ENCODE results near the gene EEF2K. TPM values are rescaled to one million over a fixed set of nuclear protein-coding genes. Genes with fewer than 3 reads are reported as not detected.
"Not testable (repeated sequence)": the region's sequence is repeated elsewhere in the genome, so short reads cannot be mapped to it uniquely, and the experiment has no call there.

EEF2K gene
- total RNA-seq, 2 experiments from 2014 or later = 23.0 to 24.1 TPM

DNA sequence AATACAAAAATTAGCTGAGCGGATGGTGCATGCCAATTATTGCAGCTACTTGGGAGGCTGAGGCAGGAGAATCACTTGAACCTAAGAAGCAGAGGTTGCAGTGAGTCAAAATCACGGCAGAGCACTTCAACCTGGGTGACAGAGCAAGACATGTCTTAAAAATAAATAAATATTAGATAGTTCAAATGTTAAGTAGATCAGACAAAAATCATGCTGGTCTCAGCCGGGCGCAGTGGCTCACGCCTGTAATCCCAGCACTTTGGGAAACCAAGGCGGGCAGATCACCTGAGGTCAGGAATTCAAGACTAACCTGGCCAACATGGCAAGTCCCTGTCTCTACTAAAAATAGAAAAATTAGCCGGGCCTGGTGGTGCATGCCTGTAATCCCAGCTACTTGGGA lies 95.3 kb downstream of the EEF2K start:
- H3K27me3 Mint-ChIP-seq; H3K27ac Mint-ChIP-seq; DNase-seq; H3K9me3 Mint-ChIP-seq; intact Hi-C loops (cut with micrococcal nuclease); H3K4me3 Mint-ChIP-seq: not testable (repeated sequence)
- CTCF ChIA-PET = interaction anchor here (1.4 to 3.8 kb wide), 3 partner anchors 52 to 106 kb away, joined by 3 to 41 read pairs (median 29); partner anchors contain the start of gene EEF2K
- Mint-ChIP-seq H3K4me1 (ENCODE audit: low read depth) (peaks cover 39% of the 10 kb centered on the region), H3K36me3 (peaks cover 46% of the 10 kb centered on the region)
- POLR2A ChIA-PET = interaction anchor here (5.9 kb wide), 1 partner anchor 94 kb away, joined by 28 read pairs; the partner anchor contains the start of gene EEF2K

DNA sequence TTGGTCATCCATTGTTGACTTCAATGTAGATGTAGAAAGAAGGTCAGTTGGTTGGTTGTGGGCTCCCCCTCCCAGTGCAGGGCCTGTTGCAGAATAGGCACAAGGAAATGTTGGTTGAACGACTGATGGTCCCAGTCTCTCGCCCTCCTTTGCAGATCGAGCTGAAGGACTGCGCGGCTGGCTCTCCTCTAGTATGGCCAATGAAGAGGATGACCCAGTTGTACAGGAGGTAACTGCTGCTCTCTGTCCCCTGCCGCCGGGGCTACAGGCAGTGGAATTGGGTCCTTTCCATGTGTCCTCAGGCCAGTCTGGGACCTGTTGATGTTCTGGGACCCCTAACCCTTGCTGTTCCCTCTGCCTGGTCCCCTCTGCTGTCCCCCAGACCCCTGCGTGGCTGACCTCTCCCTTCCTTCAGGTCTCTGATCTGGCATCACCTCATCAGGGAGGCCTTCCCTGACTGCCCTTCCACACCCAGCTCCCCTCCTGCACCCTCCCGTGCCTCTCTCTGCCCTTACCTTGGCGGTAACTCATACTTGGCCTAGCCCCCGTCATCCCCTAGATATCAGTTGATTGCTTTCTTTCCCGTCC lies 96.8 kb downstream of the EEF2K start:
- H3K27ac Mint-ChIP-seq = no peak overlapping the region
- no peak for DNase-seq
- CTCF ChIA-PET = no interaction called here
- H3K4me1 Mint-ChIP-seq (ENCODE audit: low read depth) = peaks cover 38% of the 10 kb centered on the region
- H3K9me3 Mint-ChIP-seq = no peaks in the 10 kb centered on the region
- H3K36me3 Mint-ChIP-seq = peaks cover 44% of the 10 kb centered on the region
- peaks cover 1% of the 10 kb centered on the region for H3K27me3 Mint-ChIP-seq
- H3K4me3 Mint-ChIP-seq = no peak overlapping the region
- intact Hi-C loops (cut with micrococcal nuclease) = no loop called here
- POLR2A ChIA-PET = no interaction called here

DNA sequence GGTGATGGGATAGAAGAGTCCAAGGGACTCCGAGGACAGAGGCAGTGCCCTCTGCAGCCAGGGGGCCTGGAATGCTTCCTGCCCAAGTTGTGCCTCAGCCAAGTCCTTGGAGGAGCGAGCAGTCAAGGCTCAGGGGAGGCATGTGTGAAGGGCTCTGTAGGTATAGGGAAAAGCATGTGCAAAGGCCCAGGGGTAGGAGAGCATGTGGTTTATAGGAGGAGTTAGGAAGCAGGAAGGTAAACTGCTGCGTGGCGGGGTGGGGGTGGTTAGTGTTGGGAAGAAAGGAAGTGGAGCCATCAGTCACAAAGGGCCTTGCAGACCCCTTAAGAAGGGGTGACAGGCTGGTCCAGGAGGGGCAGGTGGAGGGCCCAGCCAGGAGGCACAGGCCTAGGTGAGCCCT lies 98.3 kb downstream of the EEF2K start:
- no peaks in the 10 kb centered on the region for H3K9me3 Mint-ChIP-seq
- no peak overlapping the region for H3K4me3 Mint-ChIP-seq
- no peak for DNase-seq
- intact Hi-C loops (cut with micrococcal nuclease) = no loop called here
- peaks cover 26% of the 10 kb centered on the region for H3K4me1 Mint-ChIP-seq (ENCODE audit: low read depth)
- H3K36me3 Mint-ChIP-seq = peaks cover 36% of the 10 kb centered on the region
- H3K27ac Mint-ChIP-seq = no peak overlapping the region
- no peaks in the 10 kb centered on the region for H3K27me3 Mint-ChIP-seq
- ChIA-PET CTCF (interaction anchor here (0.5 to 1.1 kb wide), 2 partner anchors 14 to 45 kb away, joined by 3 read pairs; no protein-coding TSS in a partner anchor), POLR2A (no interaction called here)

DNA sequence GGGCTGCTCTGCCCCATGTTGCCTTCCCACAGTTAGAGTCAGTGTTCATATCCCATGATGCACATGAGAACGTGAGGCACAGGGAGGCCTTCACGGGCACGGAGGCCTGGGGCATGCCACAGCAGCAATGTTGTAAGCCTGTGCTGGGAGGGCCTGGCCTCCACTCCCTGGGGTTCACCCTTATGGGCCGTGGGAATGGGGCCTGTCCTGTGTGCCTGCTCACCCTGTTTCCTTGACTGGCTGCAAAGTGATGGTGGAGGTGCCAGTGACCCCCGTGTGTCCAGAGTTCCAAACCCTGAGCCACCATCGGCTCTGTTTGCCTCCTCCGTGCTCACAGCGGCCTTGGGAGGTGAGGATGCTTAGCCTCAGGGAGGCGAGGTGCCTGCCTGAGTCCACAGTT lies 100.7 kb downstream of the EEF2K start:
- H3K4me3 Mint-ChIP-seq = no peak overlapping the region
- H3K36me3 Mint-ChIP-seq = peaks cover 33% of the 10 kb centered on the region
- H3K9me3 Mint-ChIP-seq = no peaks in the 10 kb centered on the region
- ChIA-PET POLR2A (no interaction called here), CTCF (interaction anchor here (2.3 kb wide), 1 partner anchor 15 kb away, joined by 8 read pairs; no protein-coding TSS in a partner anchor)
- intact Hi-C loops (cut with micrococcal nuclease) = no loop called here
- no peak overlapping the region for H3K27ac Mint-ChIP-seq
- no peaks in the 10 kb centered on the region for H3K27me3 Mint-ChIP-seq
- H3K4me1 Mint-ChIP-seq (ENCODE audit: low read depth) = peaks cover 8% of the 10 kb centered on the region
- no peak for DNase-seq

DNA sequence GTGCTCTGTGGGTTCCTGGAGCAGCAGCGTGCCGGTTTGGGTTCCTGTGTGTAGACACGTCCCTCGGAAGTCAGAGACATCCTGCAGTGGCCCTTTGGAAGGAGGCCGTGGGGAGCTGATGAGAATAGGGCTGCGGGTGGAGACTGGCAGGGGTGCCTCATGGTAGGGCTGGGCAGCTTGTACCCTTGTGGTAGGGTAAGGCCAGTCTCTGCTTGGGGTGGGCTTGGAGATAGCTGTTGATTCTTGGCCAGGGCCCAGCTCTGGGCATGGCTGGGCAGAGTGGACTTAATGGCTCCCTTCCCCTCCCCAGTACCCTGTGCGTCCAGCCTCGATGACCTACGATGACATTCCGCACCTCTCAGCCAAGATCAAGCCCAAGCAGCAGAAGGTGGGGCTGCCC lies 101.8 kb downstream of the EEF2K start:
- peak overlapping the region; percentile 9 for H3K27ac Mint-ChIP-seq
- DNase-seq = no peak
- H3K4me3 Mint-ChIP-seq = no peak overlapping the region
- POLR2A ChIA-PET = no interaction called here
- intact Hi-C loops (cut with micrococcal nuclease) = no loop called here
- H3K36me3 Mint-ChIP-seq = peaks cover 33% of the 10 kb centered on the region
- H3K9me3 Mint-ChIP-seq = no peaks in the 10 kb centered on the region
- no peaks in the 10 kb centered on the region for H3K27me3 Mint-ChIP-seq
- no peaks in the 10 kb centered on the region for H3K4me1 Mint-ChIP-seq (ENCODE audit: low read depth)
- CTCF ChIA-PET = interaction anchor here (1.1 kb wide), 1 partner anchor 11 kb away, joined by 5 read pairs; no protein-coding TSS in a partner anchor

DNA sequence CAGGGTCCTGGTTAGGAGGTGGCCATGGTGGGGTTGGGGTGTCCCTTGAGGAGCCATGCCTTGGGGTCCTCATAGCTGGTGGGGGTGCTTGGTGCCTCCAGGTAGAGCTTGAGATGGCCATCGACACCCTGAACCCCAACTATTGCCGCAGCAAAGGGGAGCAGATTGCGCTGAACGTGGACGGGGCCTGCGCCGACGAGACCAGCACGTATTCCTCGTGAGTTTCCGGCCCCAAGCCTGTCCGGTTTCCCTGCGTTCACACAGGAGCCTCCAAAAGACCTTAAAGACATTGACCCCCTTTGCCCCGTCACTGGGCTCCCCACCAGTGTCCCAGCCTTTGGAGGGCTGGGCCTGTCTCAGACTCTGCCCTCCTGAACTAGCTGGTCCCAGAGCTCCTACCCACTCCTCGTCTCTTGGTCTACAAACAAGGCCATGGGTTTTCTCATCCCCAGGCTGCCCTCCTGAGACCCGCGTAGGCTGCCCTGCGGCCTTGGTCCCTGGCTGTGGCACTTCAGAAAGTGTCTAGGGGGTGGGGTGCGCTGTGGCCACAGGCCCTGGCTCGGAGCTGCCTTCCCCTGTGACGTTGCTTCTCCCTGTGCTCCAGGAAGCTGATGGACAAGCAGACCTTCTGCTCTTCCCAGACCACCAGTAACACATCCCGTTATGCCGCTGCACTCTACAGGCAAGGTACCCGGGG lies 102.9 kb downstream of the EEF2K start:
- H3K36me3 Mint-ChIP-seq = peaks cover 32% of the 10 kb centered on the region
- no peaks in the 10 kb centered on the region for H3K4me1 Mint-ChIP-seq (ENCODE audit: low read depth)
- no peak for DNase-seq
- no peak overlapping the region for H3K27ac Mint-ChIP-seq
- H3K9me3 Mint-ChIP-seq = no peaks in the 10 kb centered on the region
- H3K4me3 Mint-ChIP-seq = no peak overlapping the region
- ChIA-PET CTCF (interaction anchor here (1.0 kb wide), 1 partner anchor 12 kb away, joined by 3 read pairs; no protein-coding TSS in a partner anchor), POLR2A (interaction anchor here (0.6 kb wide), 1 partner anchor 320 kb away, joined by 3 read pairs; no protein-coding TSS in a partner anchor)
- no peaks in the 10 kb centered on the region for H3K27me3 Mint-ChIP-seq
- intact Hi-C loops (cut with micrococcal nuclease) = no loop called here

DNA sequence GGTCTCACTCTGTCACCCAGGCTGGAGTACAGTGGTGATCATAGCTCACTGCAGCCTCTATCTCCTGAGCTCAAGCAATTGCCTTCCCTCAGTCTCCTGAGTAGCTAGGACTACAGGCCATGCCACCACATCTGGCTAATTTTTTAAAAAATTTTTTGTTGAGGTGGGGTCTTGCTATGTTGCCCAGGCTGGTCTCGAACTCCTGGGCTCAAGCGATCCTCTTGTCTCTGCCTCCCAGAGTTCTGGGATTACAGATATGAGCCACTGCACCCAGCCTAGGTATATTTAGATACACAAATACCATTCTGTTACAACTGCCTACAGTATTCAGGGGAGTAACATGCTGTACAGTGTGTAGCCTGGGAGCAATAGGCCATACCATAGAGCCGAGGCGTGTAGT lies 105.4 kb downstream of the EEF2K start:
- intact Hi-C loops (cut with micrococcal nuclease) = no loop called here
- Mint-ChIP-seq H3K27ac (no peak overlapping the region), H3K36me3 (peaks cover 40% of the 10 kb centered on the region)

DNA sequence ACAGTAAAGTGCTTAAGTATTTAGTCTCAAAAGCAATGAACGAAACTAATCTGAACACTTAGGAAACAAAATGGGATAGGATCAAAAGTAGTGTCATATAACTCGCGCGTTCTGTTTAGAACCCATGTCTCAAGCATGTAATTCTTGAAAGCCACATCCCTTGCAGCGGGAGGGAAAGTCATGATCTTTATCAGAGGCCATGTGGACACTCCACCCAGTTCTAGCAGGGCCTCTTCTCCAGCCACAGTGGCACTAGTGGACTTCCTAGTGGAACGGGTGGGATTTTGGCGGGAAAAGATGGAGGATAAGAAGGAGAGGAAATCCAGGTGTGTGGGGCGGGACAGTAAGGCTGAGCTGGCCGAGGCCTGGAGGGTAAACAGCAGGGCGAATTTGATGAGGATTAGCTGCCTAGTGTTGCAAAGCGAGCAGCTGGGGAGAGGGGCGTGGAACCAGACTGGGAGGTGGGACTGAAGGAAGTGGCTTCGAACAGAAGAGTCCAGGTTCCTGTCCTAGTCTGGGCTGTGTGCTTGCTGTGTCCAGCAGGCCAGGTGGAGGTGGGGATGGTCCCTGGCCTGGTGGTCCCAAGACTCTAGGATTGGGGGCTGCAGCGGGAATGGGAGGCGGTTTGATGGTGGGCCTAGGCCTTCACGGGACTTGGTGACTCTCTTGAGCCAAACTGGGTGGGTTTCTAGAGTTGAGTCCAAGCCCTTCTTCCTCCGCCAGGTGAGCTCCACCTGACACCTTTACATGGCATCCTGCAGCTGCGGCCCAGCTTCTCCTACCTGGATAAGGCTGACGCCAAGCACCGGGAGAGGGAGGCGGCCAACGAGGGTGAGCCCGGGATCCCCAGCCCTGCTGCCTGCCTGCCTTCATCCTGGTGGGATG lies 107.1 kb downstream of the EEF2K start:
- Mint-ChIP-seq H3K36me3 (peaks cover 42% of the 10 kb centered on the region), H3K4me1 (ENCODE audit: low read depth) (no peaks in the 10 kb centered on the region), H3K9me3 (no peaks in the 10 kb centered on the region), H3K27me3 (no peaks in the 10 kb centered on the region), H3K4me3 (no peak overlapping the region), H3K27ac (no peak overlapping the region)
- no peak for DNase-seq
- ChIA-PET CTCF (interaction anchor here (0.9 to 3.3 kb wide), 2 partner anchors 8 to 14 kb away, joined by 3 to 14 read pairs; no protein-coding TSS in a partner anchor), POLR2A (no interaction called here)
- intact Hi-C loops (cut with micrococcal nuclease) = no loop called here

More for the DNA sequence above, 105.4 kb downstream of the EEF2K start:
- H3K9me3 Mint-ChIP-seq = no peaks in the 10 kb centered on the region
- no peaks in the 10 kb centered on the region for H3K4me1 Mint-ChIP-seq (ENCODE audit: low read depth)
- DNase-seq = no peak
- no peaks in the 10 kb centered on the region for H3K27me3 Mint-ChIP-seq
- no peak overlapping the region for H3K4me3 Mint-ChIP-seq
- ChIA-PET CTCF (interaction anchor here (3.3 kb wide), 1 partner anchor 12 kb away, joined by 14 read pairs; no protein-coding TSS in a partner anchor), POLR2A (no interaction called here)

DNA sequence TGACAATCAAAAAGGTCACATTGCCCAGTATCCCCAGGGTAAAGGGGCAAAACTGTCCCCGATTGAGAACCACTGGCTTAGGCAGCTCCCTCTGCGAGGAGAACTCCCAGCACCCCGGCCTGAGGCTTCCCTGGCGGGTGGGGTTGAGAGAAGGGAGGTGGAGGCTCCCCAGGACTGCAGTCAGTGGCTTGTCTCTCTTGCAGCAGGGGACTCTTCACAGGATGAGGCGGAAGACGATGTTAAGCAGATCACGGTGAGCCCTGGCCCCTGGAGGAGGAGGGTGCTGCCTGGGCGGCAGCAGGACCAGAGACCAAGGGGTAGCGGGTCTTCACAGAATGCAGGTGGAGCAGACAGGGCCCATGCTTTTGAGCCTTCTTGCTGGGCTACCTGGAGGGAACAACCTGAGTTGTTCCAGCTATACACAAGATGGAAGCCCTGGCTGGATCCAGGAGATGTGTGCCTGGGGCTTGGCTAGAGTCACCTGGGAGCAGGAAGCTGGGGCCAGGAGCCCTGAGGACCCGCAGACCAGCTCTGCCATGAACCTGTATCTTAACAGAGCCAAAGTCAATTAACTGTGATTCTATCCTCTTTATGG lies 107.9 kb downstream of the EEF2K start:
- Mint-ChIP-seq H3K36me3 (peaks cover 46% of the 10 kb centered on the region), H3K9me3 (no peaks in the 10 kb centered on the region), H3K27me3 (no peaks in the 10 kb centered on the region), H3K4me3 (no peak overlapping the region), H3K4me1 (ENCODE audit: low read depth) (no peaks in the 10 kb centered on the region), H3K27ac (no peak overlapping the region)
- ChIA-PET CTCF (interaction anchor here (3.3 kb wide), 1 partner anchor 14 kb away, joined by 14 read pairs; no protein-coding TSS in a partner anchor), POLR2A (interaction anchor here (0.6 kb wide), 1 partner anchor 15 kb away, joined by 3 read pairs; no protein-coding TSS in a partner anchor)
- intact Hi-C loops (cut with micrococcal nuclease) = no loop called here
- DNase-seq = no peak

DNA sequence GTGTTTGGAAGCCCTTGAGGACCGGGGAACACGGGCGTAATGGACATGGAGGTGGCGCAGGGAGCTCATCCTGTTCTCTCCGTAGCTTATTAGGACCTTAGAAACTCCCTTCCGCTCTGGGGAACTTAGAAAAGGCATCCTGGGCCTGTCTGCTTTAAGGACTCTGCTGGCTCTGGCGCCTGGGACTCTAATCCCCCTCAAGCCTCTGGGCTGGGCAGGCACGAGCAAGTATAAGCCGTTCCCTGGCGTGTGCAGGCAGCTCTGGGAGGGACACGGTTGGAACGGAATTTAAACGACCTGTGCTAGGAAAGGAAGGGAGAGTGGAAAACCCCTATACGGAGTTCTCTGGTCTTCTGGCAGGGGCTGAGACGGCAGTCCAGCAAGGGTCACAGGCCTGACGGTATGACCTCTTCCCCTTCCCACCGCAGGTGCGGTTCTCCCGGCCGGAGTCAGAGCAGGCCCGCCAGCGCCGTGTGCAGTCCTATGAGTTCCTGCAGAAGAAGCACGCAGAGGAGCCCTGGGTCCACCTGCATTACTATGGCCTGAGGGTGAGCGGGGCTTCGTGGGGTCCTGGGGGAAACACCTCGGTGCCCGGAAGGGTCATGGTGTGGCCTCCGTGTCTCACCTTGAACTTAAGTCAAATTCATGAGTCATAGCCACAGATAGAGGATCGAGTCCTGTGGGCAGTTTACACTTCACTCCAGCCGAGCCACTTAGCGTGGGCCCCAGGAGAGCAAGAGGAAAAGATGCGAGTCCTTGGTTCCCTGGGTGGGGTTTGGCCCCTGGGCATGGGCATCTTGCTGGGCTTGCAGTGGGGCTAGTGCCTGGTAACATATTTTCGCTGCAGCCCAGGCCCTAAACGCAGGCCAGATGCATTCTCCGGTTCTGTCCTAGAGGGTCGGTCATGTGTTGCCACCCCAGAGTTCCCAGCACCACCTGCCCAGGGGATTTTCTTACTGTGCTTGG lies 108.9 kb downstream of the EEF2K start:
- CTCF ChIA-PET = no interaction called here
- Mint-ChIP-seq H3K36me3 (peaks cover 50% of the 10 kb centered on the region), H3K27ac (no peak overlapping the region)

DNA sequence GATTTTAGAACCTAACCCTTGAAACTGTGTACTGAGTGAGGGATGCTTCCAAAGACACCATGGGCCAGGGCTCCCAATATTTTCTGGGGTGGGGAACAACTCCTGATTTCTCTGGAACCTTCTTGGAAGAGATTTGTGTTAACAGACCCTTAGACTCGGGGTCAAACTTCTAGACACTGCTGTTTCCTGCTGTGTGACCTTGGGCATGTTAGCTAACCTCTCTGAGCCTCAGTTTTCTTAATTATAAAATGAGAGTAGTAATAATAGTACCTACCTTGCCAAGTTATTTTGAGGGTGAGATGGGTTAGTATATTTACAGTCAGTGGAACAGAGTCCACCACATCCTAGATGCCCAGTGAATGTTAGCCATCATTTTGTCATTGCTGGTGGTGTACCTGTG lies 109.9 kb downstream of the EEF2K start:
- ChIA-PET POLR2A (no interaction called here), CTCF (no interaction called here)
- Mint-ChIP-seq H3K27ac (no peak overlapping the region), H3K4me1 (ENCODE audit: low read depth) (peaks cover 5% of the 10 kb centered on the region), H3K27me3 (no peaks in the 10 kb centered on the region), H3K36me3 (peaks cover 54% of the 10 kb centered on the region), H3K4me3 (no peak overlapping the region), H3K9me3 (no peaks in the 10 kb centered on the region)
- intact Hi-C loops (cut with micrococcal nuclease) = no loop called here
- DNase-seq = no peak

More for the DNA sequence above, 108.9 kb downstream of the EEF2K start:
- Mint-ChIP-seq H3K27me3 (no peaks in the 10 kb centered on the region), H3K4me3 (no peak overlapping the region), H3K9me3 (no peaks in the 10 kb centered on the region), H3K4me1 (ENCODE audit: low read depth) (no peaks in the 10 kb centered on the region)
- intact Hi-C loops (cut with micrococcal nuclease) = no loop called here
- no peak for DNase-seq
- POLR2A ChIA-PET = interaction anchor here (0.6 kb wide), 1 partner anchor 16 kb away, joined by 3 read pairs; no protein-coding TSS in a partner anchor
